Fibroblast of villous mesenchyme (primary cell): Measurements from ENCODE around the gene MAP2K1. TPM values are rescaled to one million over a fixed set of nuclear protein-coding genes. Genes with fewer than 3 reads are reported as not detected.

Experiments used
- DNase-seq: peaks from one replicate; pipeline ENCODE4 v3.0.0-alpha.2; 2010; ENCODE audit warnings: low read depth
- H3K4me3 ChIP-seq: 2 replicates; pipeline ENCODE4 v1.5.1; 2011; ENCODE audit warnings: low read depth, mild to moderate bottlenecking, low read length
- total RNA-seq: library from RNA; depleted of rRNA; stranded (reverse); fragments of >200 nt; gene quantifications from 2 replicates; pipeline ENCODE4 v1.2.3, GENCODE V29; 2012
- TF ChIP-seq, protein P1 (sequence below): IDR thresholded peaks from 2 replicates; pipeline ENCODE4 v1.5.1; 2012; ENCODE audit warnings: low read depth, mild to moderate bottlenecking, low read length; ENCODE audit not compliant: insufficient read depth

The MAP2K1 gene
- total RNA-seq, 1 donor: 26.3 TPM

GRCh38 chr15:66474135-66474534, 87.4 kb downstream of the MAP2K1 start:
- no peak for DNase-seq
- TF ChIP-seq, protein P1, sequence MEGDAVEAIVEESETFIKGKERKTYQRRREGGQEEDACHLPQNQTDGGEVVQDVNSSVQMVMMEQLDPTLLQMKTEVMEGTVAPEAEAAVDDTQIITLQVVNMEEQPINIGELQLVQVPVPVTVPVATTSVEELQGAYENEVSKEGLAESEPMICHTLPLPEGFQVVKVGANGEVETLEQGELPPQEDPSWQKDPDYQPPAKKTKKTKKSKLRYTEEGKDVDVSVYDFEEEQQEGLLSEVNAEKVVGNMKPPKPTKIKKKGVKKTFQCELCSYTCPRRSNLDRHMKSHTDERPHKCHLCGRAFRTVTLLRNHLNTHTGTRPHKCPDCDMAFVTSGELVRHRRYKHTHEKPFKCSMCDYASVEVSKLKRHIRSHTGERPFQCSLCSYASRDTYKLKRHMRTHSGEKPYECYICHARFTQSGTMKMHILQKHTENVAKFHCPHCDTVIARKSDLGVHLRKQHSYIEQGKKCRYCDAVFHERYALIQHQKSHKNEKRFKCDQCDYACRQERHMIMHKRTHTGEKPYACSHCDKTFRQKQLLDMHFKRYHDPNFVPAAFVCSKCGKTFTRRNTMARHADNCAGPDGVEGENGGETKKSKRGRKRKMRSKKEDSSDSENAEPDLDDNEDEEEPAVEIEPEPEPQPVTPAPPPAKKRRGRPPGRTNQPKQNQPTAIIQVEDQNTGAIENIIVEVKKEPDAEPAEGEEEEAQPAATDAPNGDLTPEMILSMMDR: no peak

GRCh38 chr15:66474963-66475362, 88.3 kb downstream of the MAP2K1 start:
- TF ChIP-seq, protein P1: no peak
- H3K4me3 ChIP-seq: no peak overlapping the region
- DNase-seq: no peak

More at GRCh38 chr15:66474135-66474534, 87.4 kb downstream of the MAP2K1 start:
- H3K4me3 ChIP-seq: no peak overlapping the region

DNA sequence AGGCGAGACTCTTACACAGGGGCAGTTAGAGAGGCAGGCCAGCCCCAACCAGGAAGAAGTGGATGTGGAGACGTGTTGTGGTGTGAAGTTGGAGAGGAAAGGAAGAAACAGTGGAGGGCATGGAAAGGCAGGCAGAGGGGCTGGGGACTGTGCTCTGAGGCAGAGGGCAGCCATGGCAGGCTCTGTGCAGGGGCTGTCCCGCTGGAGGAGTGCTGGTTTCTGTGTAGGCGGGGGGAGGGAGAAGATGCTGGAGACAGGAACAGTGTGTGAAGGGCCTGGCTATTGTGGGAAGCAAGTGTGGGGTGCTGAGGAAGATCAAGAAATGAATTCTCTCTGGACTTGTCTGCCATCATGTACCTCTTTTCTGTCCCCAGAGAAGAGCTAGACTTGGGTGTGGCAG, 89.8 kb downstream of the MAP2K1 start:
- TF ChIP-seq, protein P1: no peak
- H3K4me3 ChIP-seq: no peak overlapping the region

GRCh38 chr15:66477011-66477410, 90.3 kb downstream of the MAP2K1 start:
- no peak for DNase-seq
- H3K4me3 ChIP-seq: no peak overlapping the region
- TF ChIP-seq, protein P1: no peak

More for the DNA sequence above, 89.8 kb downstream of the MAP2K1 start:
- DNase-seq: no peak

GRCh38 chr15:66480267-66480666, 93.6 kb downstream of the MAP2K1 start:
- H3K4me3 ChIP-seq: no peak overlapping the region
- no peak for DNase-seq
- TF ChIP-seq, protein P1: no peak

GRCh38 chr15:66481107-66481856, 94.6 kb downstream of the MAP2K1 start:
- TF ChIP-seq, protein P1: no peak
- H3K4me3 ChIP-seq: no peak overlapping the region
- DNase-seq: no peak
